ENCODE data around the gene ACAP2. TPM values are rescaled to one million over a fixed set of nuclear protein-coding genes. Genes with fewer than 3 reads are reported as not detected.
"Not testable (repeated sequence)": the region's sequence is repeated elsewhere in the genome, so short reads cannot be mapped to it uniquely, and the experiment has no call there.

Gene ACAP2
- total RNA-seq, 4 donors from 2014 or later, result 52.9 to 62.0 (median 56.2) TPM

DNA sequence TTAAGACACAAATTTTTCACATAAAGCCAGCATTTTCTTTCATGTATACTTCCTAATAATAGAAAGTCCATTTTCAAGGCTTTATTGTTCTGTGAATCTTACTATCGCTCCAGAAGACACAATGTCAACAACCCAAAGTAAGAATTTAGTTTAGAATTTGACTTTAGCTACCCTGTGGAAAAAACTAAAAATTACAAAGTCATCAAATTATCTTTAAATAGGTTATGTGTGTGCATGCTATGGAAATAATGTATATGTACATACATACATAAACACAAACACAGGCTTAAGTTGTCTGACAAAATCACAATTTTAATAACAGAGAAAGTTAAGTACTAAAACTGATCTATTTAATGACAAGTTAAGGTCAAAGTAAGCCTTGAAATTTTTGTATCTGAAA is 151.7 kb downstream of the ACAP2 start:
- intact Hi-C loops (cut with DNase I; ENCODE audit: low total_unique reads), result no loop called here
- TF ChIP-seq CTCF (IDR thresholded peaks at IDR 0.05) (no peak), POLR2A (IDR thresholded peaks at IDR 0.05) (no peak)
- no peak overlapping the region for H3K4me3 ChIP-seq (ENCODE audit: low read depth, poor library complexity, severe bottlenecking)
- DNase-seq (ENCODE audit: low spot score in 2 of 2), result no peak
- 91 to 98% methylated on average over 1 of the region's 1 CpG for whole genome bisulfite sequencing, 2 donors

DNA sequence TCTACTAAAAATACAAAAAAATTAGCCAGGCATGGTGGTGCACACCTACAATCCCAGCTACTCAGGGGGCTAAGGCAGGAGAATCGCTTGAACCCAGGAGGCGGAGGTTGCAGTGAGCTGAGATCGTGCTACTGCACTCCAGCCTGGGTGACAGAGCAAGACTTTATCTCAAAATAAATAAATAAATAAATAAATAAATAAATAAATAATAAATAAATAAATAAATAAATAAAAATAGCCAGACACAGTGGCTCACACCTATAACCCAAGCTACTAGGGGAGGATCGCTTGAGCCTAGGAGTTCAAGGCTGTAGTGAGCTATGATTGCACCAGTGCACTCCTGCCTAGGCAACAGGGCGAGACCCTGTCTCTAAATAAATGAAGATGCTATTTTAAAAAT is 152.2 kb downstream of the ACAP2 start:
- intact Hi-C loops (cut with DNase I; ENCODE audit: low total_unique reads); DNase-seq (ENCODE audit: low spot score in 2 of 2); H3K4me3 ChIP-seq (ENCODE audit: low read depth, poor library complexity, severe bottlenecking): not testable (repeated sequence)
- 94 to 96% methylated on average over 5 of the region's 5 CpGs for WGBS, 2 donors

DNA sequence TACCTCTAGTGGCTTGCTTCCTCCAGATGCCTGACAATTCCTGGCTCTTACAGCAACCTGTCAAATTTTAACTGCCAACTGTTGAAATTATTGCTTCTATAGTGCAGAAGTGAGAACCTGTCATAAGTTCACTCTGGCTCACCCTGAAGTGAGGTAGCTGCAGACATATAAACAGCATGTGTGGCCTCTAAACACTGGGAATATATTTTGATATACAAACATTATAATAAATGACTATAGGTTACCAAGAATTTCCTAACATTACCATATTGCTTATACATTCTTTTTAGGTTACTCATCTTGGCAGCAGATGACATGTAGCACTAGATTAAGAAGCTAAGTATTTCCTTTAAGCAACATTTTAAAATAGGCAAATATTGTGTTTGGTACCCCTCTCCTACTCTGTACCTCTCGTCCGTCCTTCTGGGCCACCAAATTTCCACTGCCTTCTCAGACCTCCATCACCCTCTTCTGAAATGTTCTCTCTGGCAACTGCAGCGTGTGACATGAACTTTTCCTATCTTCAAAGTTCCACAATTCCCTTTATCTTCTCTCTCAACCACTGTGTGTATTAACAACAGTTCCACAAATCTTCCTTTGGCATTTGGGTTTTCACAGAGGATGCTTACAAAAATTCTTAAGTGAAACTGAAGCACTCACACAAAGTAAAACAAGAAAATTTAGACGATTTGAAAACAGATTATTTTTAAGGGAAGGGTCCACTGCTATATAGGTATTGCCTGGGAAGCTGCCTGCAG is 156.5 kb downstream of the ACAP2 start:
- TF ChIP-seq POLR2A (IDR thresholded peaks at IDR 0.05) (no peak), CTCF (IDR thresholded peaks at IDR 0.05) (no peak)
- no peak overlapping the region for H3K4me3 ChIP-seq (ENCODE audit: low read depth, poor library complexity, severe bottlenecking)
- WGBS, 2 donors, result 58 to 61% methylated on average over 4 of the region's 4 CpGs
- intact Hi-C loops (cut with DNase I; ENCODE audit: low total_unique reads), result no loop called here
- no peak for DNase-seq (ENCODE audit: low spot score in 2 of 2)

- no peak overlapping the region for H3K4me3 ChIP-seq (ENCODE audit: low read depth, poor library complexity, severe bottlenecking)
- TF ChIP-seq POLR2A (IDR thresholded peaks at IDR 0.05) (no peak), CTCF (IDR thresholded peaks at IDR 0.05) (no peak)
- WGBS, 2 donors, result 91 to 92% methylated on average over 3 of the region's 3 CpGs
- no peak for DNase-seq (ENCODE audit: low spot score in 2 of 2)
- intact Hi-C loops (cut with DNase I; ENCODE audit: low total_unique reads), result no loop called here
These were observed 157.4 kb downstream of the ACAP2 start for GRCh38 chr3:195285372-195285771.

DNA sequence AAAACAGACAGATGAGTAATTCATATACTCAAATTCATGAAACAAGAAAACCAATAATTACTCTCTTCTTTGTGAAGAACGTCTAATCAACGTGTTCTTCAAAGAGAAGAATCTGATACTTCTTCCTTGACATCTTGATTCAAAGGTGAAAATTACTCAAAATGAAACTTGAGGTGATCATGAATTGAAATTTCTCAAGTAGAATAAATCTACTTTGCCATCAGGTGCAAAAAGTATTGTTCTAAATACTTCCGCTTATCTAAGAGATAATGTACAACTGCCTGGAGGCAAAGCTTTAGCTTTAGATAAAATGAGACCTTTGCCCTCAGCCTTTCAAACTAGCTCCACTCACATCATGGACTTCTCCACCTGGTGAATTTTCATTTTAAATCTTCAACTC is 158.0 kb downstream of the ACAP2 start:
- WGBS, 2 donors, result 88 to 89% methylated on average over 3 of the region's 3 CpGs
- intact Hi-C loops (cut with DNase I; ENCODE audit: low total_unique reads), result no loop called here
- no peak for DNase-seq (ENCODE audit: low spot score in 2 of 2)
- no peak overlapping the region for H3K4me3 ChIP-seq (ENCODE audit: low read depth, poor library complexity, severe bottlenecking)
- TF ChIP-seq CTCF (IDR thresholded peaks at IDR 0.05) (no peak), POLR2A (IDR thresholded peaks at IDR 0.05) (no peak)

GRCh38 chr3:195282961-195283360 is 159.9 kb downstream of the ACAP2 start:
- intact Hi-C loops (cut with DNase I; ENCODE audit: low total_unique reads), result no loop called here
- WGBS, 2 donors, result 51 to 53% methylated on average over 8 of the region's 8 CpGs
- no peak for DNase-seq (ENCODE audit: low spot score in 2 of 2)
- TF ChIP-seq CTCF (IDR thresholded peaks at IDR 0.05) (no peak), POLR2A (IDR thresholded peaks at IDR 0.05) (no peak)
- no peak overlapping the region for H3K4me3 ChIP-seq (ENCODE audit: low read depth, poor library complexity, severe bottlenecking)
